HL-60/S4 treated with retinoic acid at 250 ng/mL for 4 days and 3 days (cell line): ENCODE measurements around the gene CHIT1.
"Not testable (repeated sequence)": the region's sequence is repeated elsewhere in the genome, so short reads cannot be mapped to it uniquely, and the experiment has no call there.

ENCODE experiments used
- in situ Hi-C: fragments of 300-500 bp; cut with MboI; formaldehyde crosslinking; loops from 2 replicates; pipeline ENCODE4 v1.7.0; 2022; ENCODE audit warnings: low sequenced_read_pairs

Gene CHIT1

GRCh38 chr1:203267347-203267846, 37.9 kb upstream of the CHIT1 start:
- in situ Hi-C loops = no loop called here

DNA sequence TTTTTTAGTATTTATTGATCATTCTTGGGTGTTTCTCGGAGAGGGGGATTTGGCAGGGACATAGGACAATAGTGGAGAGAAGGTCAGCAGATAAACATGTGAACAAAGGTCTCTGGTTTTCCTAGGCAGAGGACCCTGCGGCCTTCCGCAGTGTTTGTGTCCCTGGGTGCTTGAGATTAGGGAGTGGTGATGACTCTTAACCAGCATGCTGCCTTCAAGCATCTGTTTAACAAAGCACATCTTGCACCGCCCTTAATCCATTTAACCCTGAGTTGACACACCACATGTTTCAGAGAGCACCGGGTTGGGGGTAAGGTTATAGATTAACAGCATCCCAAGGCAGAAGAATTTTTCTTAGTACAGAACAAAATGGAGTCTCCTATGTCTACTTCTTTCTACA, 36.7 kb upstream of the CHIT1 start:
- in situ Hi-C loops = not testable (repeated sequence)

- in situ Hi-C loops = no loop called here
Observed at GRCh38 chr1:203265541-203265940, 36.1 kb upstream of the CHIT1 start.

DNA sequence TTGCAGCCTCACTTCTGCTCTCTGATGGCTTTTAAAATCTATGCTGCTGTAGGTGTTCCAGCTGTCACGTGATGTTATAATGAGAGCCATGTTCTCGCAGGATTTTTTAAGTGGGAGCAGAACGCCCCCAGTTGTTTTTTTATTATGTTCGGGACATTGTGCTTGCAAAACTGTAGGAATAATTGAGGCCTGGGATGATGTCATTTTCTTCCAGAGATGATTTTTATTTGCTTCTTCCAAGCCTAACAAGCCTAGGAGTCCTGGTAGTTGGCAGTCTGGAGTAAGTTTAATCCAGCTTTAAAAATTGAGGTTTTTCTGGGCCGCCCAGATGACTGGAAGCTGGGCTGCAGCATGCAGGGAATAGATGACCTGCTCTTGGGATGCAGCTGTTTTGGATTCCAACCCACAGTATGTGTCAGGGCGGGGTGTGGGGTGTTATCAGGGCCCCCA, 34.6 kb upstream of the CHIT1 start:
- in situ Hi-C loops = no loop called here

GRCh38 chr1:203263496-203263895, 34.0 kb upstream of the CHIT1 start:
- in situ Hi-C loops = no loop called here

GRCh38 chr1:203256636-203257035, 27.2 kb upstream of the CHIT1 start:
- in situ Hi-C loops = not testable (repeated sequence)

DNA sequence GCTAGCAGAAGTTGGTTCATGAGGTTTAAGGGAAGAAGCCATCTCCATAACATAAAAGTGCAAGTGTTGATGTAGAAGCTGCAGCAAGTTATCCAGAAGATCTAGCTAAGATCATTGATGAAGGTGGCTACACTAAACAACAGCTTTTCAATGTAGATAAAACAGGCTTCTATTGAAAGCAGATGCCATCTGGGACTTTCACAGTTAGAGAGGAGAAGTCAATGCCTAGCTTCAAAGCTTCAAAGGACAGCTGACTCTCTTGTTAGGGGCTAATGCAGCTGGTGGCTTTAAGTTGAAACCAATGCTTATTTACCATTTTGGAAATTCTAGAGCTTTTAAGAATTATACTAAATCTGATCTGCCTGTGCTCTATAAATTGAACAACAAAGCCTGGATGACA, 25.3 kb upstream of the CHIT1 start:
- in situ Hi-C loops = not testable (repeated sequence)

- in situ Hi-C loops = no loop called here
Observed at GRCh38 chr1:203252678-203253077, 23.2 kb upstream of the CHIT1 start.

- in situ Hi-C loops = no loop called here
Observed at GRCh38 chr1:203251466-203251865, 22.0 kb upstream of the CHIT1 start.

GRCh38 chr1:203250911-203251310, 21.4 kb upstream of the CHIT1 start:
- in situ Hi-C loops = no loop called here

- in situ Hi-C loops = no loop called here
Observed at GRCh38 chr1:203244776-203245175, 15.3 kb upstream of the CHIT1 start.

- in situ Hi-C loops = not testable (repeated sequence)
Observed at GRCh38 chr1:203241708-203242107, 12.2 kb upstream of the CHIT1 start.

DNA sequence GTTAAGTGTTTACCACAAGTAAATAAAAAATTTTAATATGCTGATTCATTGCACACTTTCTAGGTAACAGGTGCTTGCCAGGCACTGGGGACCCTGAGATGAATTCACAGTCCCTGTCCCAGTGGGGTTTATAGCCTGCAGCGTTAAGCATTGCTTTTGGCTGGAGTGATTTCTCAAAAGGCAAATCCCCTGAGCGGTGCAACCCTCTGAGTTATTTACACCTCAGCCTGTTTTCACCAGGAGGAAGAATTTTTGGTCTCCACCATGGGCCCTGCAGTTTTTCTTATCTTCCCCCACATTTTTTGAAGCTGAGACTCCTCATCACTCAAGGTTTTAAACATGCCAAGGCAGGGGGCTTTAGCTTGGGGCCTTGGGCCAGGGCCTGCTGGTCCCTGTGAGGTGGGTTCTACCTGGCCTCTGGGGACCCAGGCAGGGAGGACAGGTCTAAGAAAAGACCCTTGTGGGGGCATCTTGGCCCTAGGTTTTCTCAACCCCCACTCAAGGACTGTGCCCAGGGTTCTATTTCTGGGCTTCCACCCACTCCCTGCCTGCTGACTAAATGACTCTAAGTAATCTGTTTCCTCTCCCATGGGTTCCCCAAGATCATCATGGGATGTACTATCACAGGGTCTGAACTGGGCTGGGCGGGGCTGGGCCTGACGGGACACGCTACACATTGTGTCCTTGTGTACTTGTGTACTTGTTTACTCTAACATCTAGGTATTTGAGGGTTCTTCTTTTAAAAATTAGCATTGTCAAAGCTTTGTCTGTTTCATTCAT, 10.2 kb upstream of the CHIT1 start:
- in situ Hi-C loops = no loop called here

DNA sequence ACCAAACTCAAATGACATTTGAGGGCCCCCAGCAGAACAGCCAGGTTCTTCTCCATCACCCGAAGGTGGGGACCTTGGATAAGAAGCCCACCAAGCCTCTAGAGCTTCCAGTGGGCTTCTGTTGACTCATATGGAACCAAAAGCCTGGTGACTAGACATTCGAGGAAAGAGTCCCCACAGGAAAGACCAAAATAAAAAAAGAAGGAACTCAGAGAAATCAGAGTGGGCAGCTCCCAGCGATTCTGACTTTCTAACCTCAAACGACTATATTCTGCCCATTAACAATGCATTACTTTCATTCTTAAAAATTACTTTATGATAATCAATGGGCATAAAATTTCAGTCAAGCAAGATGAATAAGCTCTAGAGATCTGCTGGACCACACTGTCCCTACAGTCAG, 9.6 kb upstream of the CHIT1 start:
- in situ Hi-C loops = no loop called here

- in situ Hi-C loops = no loop called here
Observed at GRCh38 chr1:203238535-203238934, 9.1 kb upstream of the CHIT1 start.

DNA sequence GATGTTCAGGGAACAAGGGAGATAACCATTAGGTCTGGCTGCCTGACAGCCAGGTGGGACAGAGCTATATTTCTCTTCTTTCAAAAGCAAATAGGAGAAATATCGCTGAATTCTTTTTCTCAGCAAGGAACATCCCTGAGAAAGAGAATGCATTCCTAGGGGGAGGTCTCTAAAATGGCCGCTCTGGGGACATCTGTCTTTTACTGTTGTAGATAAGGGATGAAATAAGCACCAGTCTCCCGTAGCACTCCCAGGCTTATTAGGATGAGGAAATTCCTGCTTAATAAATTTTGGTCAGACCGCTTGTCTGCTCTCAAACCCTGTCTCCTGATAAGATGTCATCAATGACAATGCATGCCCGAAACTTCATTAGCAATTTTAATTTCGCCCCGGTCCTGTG, 5.4 kb upstream of the CHIT1 start:
- in situ Hi-C loops = not testable (repeated sequence)

DNA sequence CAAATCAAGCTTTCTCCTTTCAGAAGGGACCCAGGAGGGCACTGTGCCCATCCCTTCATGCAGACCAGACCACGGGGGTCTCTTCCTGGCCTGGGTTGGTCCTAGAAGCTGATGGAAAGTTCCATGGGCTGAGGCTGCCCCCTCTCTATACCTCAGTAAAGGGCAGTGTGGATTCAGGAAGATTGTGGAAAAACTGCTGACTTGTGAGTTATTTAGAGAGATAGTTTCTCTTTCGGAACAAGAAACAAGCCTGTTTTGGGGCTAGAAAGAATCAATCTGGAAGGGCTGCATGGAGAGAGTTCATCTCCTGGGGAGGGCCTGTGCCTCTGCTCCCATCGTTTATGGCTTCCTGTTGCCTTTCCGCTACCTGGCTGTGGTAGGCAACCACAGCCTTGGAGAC, 803 bp downstream of the CHIT1 start:
- in situ Hi-C loops = no loop called here

- in situ Hi-C loops = no loop called here
Observed at GRCh38 chr1:203227371-203228083, 1.9 kb downstream of the CHIT1 start.

- in situ Hi-C loops = no loop called here
Observed at GRCh38 chr1:203225071-203225470, 4.4 kb downstream of the CHIT1 start.

DNA sequence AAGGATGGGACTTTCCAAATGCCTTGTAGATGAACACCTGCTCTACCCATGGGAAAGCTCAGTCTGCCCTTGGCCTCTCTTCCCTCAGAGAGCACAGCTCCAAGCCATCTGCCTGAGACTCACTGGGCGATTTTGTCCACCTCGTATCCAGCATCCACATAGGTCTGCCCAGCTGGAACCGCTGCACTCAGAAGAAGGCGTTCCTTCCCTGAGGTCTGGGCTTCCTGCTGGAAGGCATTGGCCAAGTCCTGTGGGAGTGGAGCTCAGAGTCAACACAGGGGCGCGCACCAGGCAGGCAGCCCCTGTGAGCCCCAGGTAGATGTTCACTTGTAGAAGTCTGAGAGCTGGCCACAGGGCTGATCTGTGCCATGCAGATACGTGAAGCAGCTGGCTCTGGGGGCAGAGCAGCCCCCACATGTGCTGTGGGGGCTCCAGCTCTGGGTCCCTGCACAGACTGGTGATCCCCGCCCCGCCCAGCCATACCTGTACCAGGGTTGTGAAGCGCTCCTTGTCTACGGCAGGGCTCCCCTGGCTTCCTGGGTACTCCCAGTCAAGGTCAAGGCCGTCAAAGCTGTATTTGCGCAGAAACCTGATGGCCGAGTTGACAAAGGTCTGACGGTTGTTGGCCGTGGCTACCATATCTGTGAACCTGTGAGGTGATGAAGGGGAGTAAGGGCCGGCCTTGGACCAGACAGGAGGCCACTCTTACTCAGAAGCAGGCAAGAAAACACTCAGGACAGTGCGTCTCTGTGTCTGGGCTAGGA, 6.3 kb downstream of the CHIT1 start:
- in situ Hi-C loops = loop anchor here (25.0 kb wide), 1 partner anchor 1089 kb away; no protein-coding TSS in a partner anchor

GRCh38 chr1:203219934-203220333, 9.5 kb downstream of the CHIT1 start:
- in situ Hi-C loops = loop anchor here (25.0 kb wide), 1 partner anchor 1092 kb away; no protein-coding TSS in a partner anchor
